Measurements from ENCODE around the gene MTA2.
"Not testable (repeated sequence)": the region's sequence is repeated elsewhere in the genome, so short reads cannot be mapped to it uniquely, and the experiment has no call there.

The MTA2 gene

DNA sequence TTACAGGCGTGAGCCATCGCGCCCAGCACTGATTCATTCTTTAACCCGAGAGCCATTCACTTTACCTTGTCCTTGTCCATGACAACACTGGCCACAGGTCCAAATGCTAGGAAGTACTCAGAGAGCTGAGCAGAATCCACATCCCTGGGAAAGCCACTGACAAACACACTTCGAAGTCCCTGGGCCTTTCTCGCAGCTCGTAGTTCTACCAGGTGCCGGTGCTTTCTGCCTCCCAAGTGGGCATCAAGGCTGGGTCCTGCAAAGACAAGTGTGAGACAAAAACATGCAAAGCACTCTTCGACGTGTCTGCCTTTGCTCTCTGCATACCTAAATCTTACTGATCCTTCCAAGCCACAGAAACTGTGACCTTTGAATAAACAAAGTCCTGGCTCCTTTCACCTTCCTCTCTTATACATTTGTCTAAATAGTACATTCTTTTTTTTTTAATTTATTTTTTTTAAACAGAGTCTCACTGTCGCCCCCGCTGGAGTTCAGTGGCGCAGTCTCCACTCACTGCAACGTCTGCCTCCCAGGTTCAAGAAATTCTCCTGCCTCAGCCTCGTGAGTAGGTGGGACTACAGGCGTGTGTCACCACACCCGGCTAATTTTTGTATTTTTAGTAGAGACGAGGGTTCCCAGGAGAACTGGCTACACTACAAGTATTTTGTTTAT lies 12.6 kb downstream of the MTA2 start (continued):
- TF ChIP-seq TCF7L2 (IDR thresholded peaks at IDR 0.05; ENCODE audit: borderline replicate concordance, low read depth, low read length) = no peak
- TF ChIP-seq ZNF777 (tag by site-specific recombination; IDR thresholded peaks at IDR 0.05; ENCODE audit: borderline replicate concordance) = no peak

DNA sequence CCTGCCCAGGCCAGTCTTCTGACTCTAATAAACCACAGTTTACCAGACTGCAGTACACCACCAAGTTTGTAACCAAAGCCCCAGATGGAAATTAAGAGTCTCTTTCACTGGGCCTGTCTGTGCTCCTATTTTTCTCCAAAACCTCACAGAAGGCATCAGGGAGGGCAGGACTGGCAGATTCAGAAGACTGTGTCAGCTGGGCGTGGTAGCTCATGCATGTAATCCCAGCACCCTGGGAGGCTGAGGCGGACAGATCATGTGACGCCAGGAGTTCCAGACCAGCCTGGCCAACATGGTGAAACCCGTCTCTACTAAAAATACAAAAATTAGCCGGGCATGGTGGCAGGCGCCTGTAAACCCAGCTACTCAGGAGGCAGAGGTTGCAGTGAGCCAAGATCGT lies 16.3 kb downstream of the MTA2 start:
- POLR2A ChIA-PET = interaction anchor here (1.0 to 2.4 kb wide), 2 partner anchors 11 to 182 kb away, joined by 3 to 11 read pairs; partner anchors contain the start of gene EEF1G
- not testable (repeated sequence) for H3K27ac ChIP-seq (ENCODE audit: extremely low read depth, low read depth, low read length); H3K9me3 ChIP-seq (ENCODE audit: control insufficient read depth, insufficient read depth, low read depth, low read length); H3K4me3 ChIP-seq (ENCODE audit: low read depth, low read length); H3K4me1 ChIP-seq (ENCODE audit: control insufficient read depth, insufficient read depth, low read length)
- CTCF ChIA-PET = interaction anchor here (0.6 to 1.4 kb wide), 3 partner anchors 25 to 276 kb away, joined by 3 to 4 read pairs (median 4); no protein-coding TSS in a partner anchor
- peaks cover 14 to 61% of the 10 kb centered on the region in 2 experiments; a peak in 2 of 3 replicates for H3K36me3 ChIP-seq (ENCODE audit: control insufficient read depth in 2 of 2, insufficient read depth in 1 of 2, low read length in 2 of 2)

DNA sequence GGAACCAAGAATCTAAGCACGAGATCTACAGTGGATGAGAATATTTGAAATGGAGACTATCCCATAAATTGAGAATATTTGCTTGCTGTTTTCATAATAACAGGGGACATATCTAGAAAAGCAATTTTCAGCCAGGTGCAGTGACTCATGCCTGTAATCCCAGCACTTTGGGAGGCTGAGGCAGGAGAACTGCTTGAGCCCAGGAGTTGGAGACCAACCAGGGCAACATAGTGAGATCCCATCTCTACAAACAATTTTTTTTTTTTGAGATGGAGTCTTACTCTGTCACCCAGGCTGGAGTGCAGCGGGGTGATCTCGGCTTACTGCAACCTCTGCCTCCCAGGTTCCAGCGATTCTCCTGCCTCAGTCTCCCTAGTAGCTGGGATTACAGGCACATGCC lies 19.9 kb downstream of the MTA2 start:
- peak; percentile 69; the same call in 1 of the 2 replicates for TF ChIP-seq ZNF121 (tag by site-specific recombination; IDR thresholded peaks at IDR 0.05)
- H3K4me3 ChIP-seq (ENCODE audit: low read depth, low read length); H3K4me1 ChIP-seq (ENCODE audit: control insufficient read depth, insufficient read depth, low read length); H3K27ac ChIP-seq (ENCODE audit: extremely low read depth, low read depth, low read length); H3K9me3 ChIP-seq (ENCODE audit: control insufficient read depth, insufficient read depth, low read depth, low read length): not testable (repeated sequence)
- peaks cover 7 to 74% of the 10 kb centered on the region in 2 experiments; a peak in 2 of 3 replicates for H3K36me3 ChIP-seq (ENCODE audit: control insufficient read depth in 2 of 2, insufficient read depth in 1 of 2, low read length in 2 of 2)
- CTCF ChIA-PET = interaction anchor here (1.4 kb wide), 1 partner anchor 30 kb away, joined by 5 read pairs; no protein-coding TSS in a partner anchor
- POLR2A ChIA-PET = interaction anchor here (2.0 to 2.5 kb wide), 2 partner anchors 8 to 10 kb away, joined by 10 to 13 read pairs; partner anchors contain the start of genes EEF1G and TUT1

- CTCF ChIA-PET = interaction anchor here (1.4 kb wide), 1 partner anchor 30 kb away, joined by 5 read pairs; no protein-coding TSS in a partner anchor
- POLR2A ChIA-PET = interaction anchor here (2.0 to 2.5 kb wide), 2 partner anchors 7 to 10 kb away, joined by 10 to 13 read pairs; partner anchors contain the start of genes EEF1G and TUT1
- no peak overlapping the region for H3K4me3 ChIP-seq (ENCODE audit: low read depth, low read length)
- peaks cover 4 to 75% of the 10 kb centered on the region in 2 experiments; a peak in 2 of 3 replicates for H3K36me3 ChIP-seq (ENCODE audit: control insufficient read depth in 2 of 2, insufficient read depth in 1 of 2, low read length in 2 of 2)
- H3K9me3 ChIP-seq (ENCODE audit: control insufficient read depth, insufficient read depth, low read depth, low read length) = no peaks in the 10 kb centered on the region
- H3K27ac ChIP-seq (ENCODE audit: extremely low read depth, low read depth, low read length) = no peak overlapping the region
- H3K4me1 ChIP-seq (ENCODE audit: control insufficient read depth, insufficient read depth, low read length) = no peaks in the 10 kb centered on the region
- peak; percentile 65 for TF ChIP-seq ZNF341 (tag by site-specific recombination; IDR thresholded peaks at IDR 0.05; ENCODE audit: low read depth)
- TF ChIP-seq ZFP37 (tag by site-specific recombination; IDR thresholded peaks at IDR 0.05) = no peak
These were observed 20.5 kb downstream of the MTA2 start for GRCh38 chr11:62580959-62581715.

- no peaks in the 10 kb centered on the region for H3K9me3 ChIP-seq (ENCODE audit: control insufficient read depth, insufficient read depth, low read depth, low read length)
- POLR2A ChIA-PET = interaction anchor here (0.8 to 3.2 kb wide), 3 partner anchors 12 to 86 kb away, joined by 3 to 8 read pairs (median 3); partner anchors contain the start of genes C11orf98, CSKMT, MTA2 and TUT1
- TF ChIP-seq ZNF558 (tag by site-specific recombination; IDR thresholded peaks at IDR 0.05) = no peak
- TF ChIP-seq SP3 (tag by site-specific recombination; IDR thresholded peaks at IDR 0.05) = no peak
- TF ChIP-seq REPIN1 (tag by site-specific recombination; IDR thresholded peaks at IDR 0.05; ENCODE audit: low read depth) = no peak
- no peak for TF ChIP-seq ZNF148 (tag by site-specific recombination; IDR thresholded peaks at IDR 0.05; ENCODE audit: borderline replicate concordance)
- H3K4me1 ChIP-seq (ENCODE audit: control insufficient read depth, insufficient read depth, low read length) = no peaks in the 10 kb centered on the region
- H3K27ac ChIP-seq (ENCODE audit: extremely low read depth, low read depth, low read length) = no peak overlapping the region
- no peak overlapping the region for H3K4me3 ChIP-seq (ENCODE audit: low read depth, low read length)
- H3K36me3 ChIP-seq (ENCODE audit: control insufficient read depth in 2 of 2, insufficient read depth in 1 of 2, low read length in 2 of 2) = peaks cover 0 to 83% of the 10 kb centered on the region in 2 experiments; a peak in 2 of 3 replicates
- CTCF ChIA-PET = interaction anchor here (0.7 to 1.1 kb wide), 2 partner anchors 10 to 18 kb away, joined by 4 read pairs; no protein-coding TSS in a partner anchor
These were observed 22.4 kb downstream of the MTA2 start for GRCh38 chr11:62579252-62579651.

Data from HEK293 (cell line).